Panc1 (cell line): ENCODE measurements around the gene NPDC1. TPM values are rescaled to one million over a fixed set of nuclear protein-coding genes. Genes with fewer than 3 reads are reported as not detected.
A peak's percentile ranks its signal among the peaks of the same experiment; 100 is the strongest.

ENCODE experiments used
- ATAC-seq: fragments of 200-7000 bp; cut with Tn5 transposase; 2 replicates; pipeline ENCODE4 v1.9.1; 2020; ENCODE audit warnings: mild to moderate bottlenecking, moderate library complexity
- Bru-seq: library from RNA; stranded (reverse); fragments of 400-500 nt; gene quantifications from one replicate; lab custom pipeline; 2021; lab: Mats Ljungman, UMichigan
- BruChase-seq, 2 experiments: library from RNA; stranded (reverse); fragments of 400-500 nt; gene quantifications; one replicate each; lab custom pipeline; 2021; lab: Mats Ljungman, UMichigan
- BruUV-seq: library from RNA; stranded (reverse); fragments of 400-500 nt; replicated peaks from 2 replicates; lab custom pipeline; 2021; lab: Mats Ljungman, UMichigan
- CTCF ChIA-PET: fragments of 300-600 bp; sonication (Branson Sonifier 250); formaldehyde crosslinking; loops from one replicate; lab custom pipeline; 2022; ENCODE audit warnings: antibody characterized with exemption; lab: Charles Lee
- POLR2A ChIA-PET: fragments of 300-600 bp; sonication (Branson Sonifier 250); formaldehyde crosslinking; loops from one replicate; lab custom pipeline; 2022; ENCODE audit warnings: antibody characterized with exemption; lab: Charles Lee
- DNase-seq: peaks from one replicate; pipeline ENCODE4 v3.0.0-alpha.2; 2010; ENCODE audit warnings: low read depth, low spot score
- H3K27ac ChIP-seq: 2 replicates; pipeline ENCODE4 v1.5.1; 2011; ENCODE audit warnings: mild to moderate bottlenecking, low read length, inconsistent platforms
- H3K27me3 ChIP-seq: fragments of 200-500 bp; sonication (Bioruptor generic); 2 replicates; pipeline ENCODE4 v1.6.0; 2014; ENCODE audit warnings: low read length, inconsistent platforms; ENCODE audit not compliant: control insufficient read depth, insufficient read depth
- H3K36me3 ChIP-seq: fragments of 200-500 bp; sonication (Bioruptor generic); 2 replicates; pipeline ENCODE4 v1.5.1; 2014; ENCODE audit warnings: inconsistent platforms, mild to moderate bottlenecking, low read length, moderate library complexity; ENCODE audit not compliant: control insufficient read depth, insufficient read depth
- H3K4me1 ChIP-seq: 2 replicates; pipeline ENCODE4 v1.5.1; 2011; ENCODE audit warnings: inconsistent platforms, mild to moderate bottlenecking, low read length, moderate library complexity; ENCODE audit not compliant: control insufficient read depth, insufficient read depth
- H3K4me3 ChIP-seq, 2 experiments: 2 replicates each; pipeline ENCODE4 v1.5.1; 2011 to 2012; ENCODE audit warnings: low read depth in 2 of 2, low read length in 2 of 2, mild to moderate bottlenecking in 2 of 2, inconsistent platforms in 1 of 2, moderate library complexity in 1 of 2
- H3K9me3 ChIP-seq: fragments of 200-500 bp; sonication (Bioruptor generic); 2 replicates; pipeline ENCODE4 v1.5.1; 2014; ENCODE audit warnings: low read depth, mild to moderate bottlenecking, inconsistent platforms, low read length, moderate library complexity; ENCODE audit not compliant: control insufficient read depth, insufficient read depth
- POLR2AphosphoS5 ChIP-seq: IDR thresholded peaks from 2 replicates; pipeline ENCODE4 v1.6.1; 2012; ENCODE audit warnings: mild to moderate bottlenecking, low read depth, low read length, moderate library complexity
- REST ChIP-seq, 2 experiments: IDR thresholded peaks; 2 replicates each; pipeline ENCODE4 v1.6.1; 2011 to 2012; ENCODE audit warnings: low read depth in 2 of 2, control low read depth in 1 of 2, low read length in 1 of 2, mild to moderate bottlenecking in 1 of 2, moderate library complexity in 1 of 2; ENCODE audit not compliant: insufficient read depth in 1 of 2
- SIN3A ChIP-seq: IDR thresholded peaks from 2 replicates; pipeline ENCODE4 v1.6.1; 2012; ENCODE audit warnings: low read depth, mild to moderate bottlenecking, low read length, moderate library complexity, borderline replicate concordance; ENCODE audit not compliant: insufficient read depth
- TCF7L2 ChIP-seq: IDR thresholded peaks from 2 replicates; pipeline ENCODE4 v1.6.1; 2011; ENCODE audit warnings: mild to moderate bottlenecking, low read depth, low read length, inconsistent platforms
- in situ Hi-C: cut with HindIII; loops from 2 replicates; pipeline ENCODE4 v1.10.0; 2016; ENCODE audit warnings: low sequenced_read_pairs, low pct_unique_long_range_greater_than_20kb
- intact Hi-C: fragments of 100-400 bp; cut with micrococcal nuclease; formaldehyde crosslinking; loops from one replicate; pipeline ENCODE4 v1.10.0; 2022; ENCODE audit not compliant: unreplicated experiment
- long read RNA-seq: library from polyadenylated mRNA; unstranded; transcript quantifications from one replicate; pipeline ENCODE4 v2.0.0, GENCODE V29; 2021; ENCODE audit not compliant: unreplicated experiment
- polyA plus RNA-seq: library from polyadenylated mRNA; unstranded; fragments of >200 nt; gene quantifications from one replicate; pipeline ENCODE4 v1.2.1, GENCODE V29; 2012; ENCODE audit warnings: missing spikeins; ENCODE audit not compliant: insufficient read length
- total RNA-seq: library from RNA; stranded (reverse); gene quantifications from one replicate; pipeline ENCODE4 v1.2.1, GENCODE V29; 2021; ENCODE audit not compliant: unreplicated experiment
- TF ChIP-seq, protein P1 (sequence below): fragments of 450-650 bp; IDR thresholded peaks from 2 replicates; pipeline ENCODE4 v1.5.1; 2017; ENCODE audit warnings: mild to moderate bottlenecking

NPDC1 gene, protein sequence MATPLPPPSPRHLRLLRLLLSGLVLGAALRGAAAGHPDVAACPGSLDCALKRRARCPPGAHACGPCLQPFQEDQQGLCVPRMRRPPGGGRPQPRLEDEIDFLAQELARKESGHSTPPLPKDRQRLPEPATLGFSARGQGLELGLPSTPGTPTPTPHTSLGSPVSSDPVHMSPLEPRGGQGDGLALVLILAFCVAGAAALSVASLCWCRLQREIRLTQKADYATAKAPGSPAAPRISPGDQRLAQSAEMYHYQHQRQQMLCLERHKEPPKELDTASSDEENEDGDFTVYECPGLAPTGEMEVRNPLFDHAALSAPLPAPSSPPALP
- 43.5 TPM for total RNA-seq
- 73.8 TPM for polyA plus RNA-seq
- percentile 50 among the genes with signal in this experiment for Bru-seq, nascent RNA
- percentile 60 among the genes with signal in this experiment for BruChase-seq, experiment 1, labeled RNA remaining after a 2-hour chase
- BruChase-seq, experiment 2, labeled RNA remaining after a 6-hour chase, result percentile 71 among the genes with signal in this experiment
- long read RNA-seq, transcript NPDC1-202 (9 exons, 1,494 nt), result major isoform, 34 of 68 reads
- long read RNA-seq, transcript NPDC1-201 (8 exons, 2,187 nt), result minor isoform, 7 of 68 reads
- long read RNA-seq, partial matches to known transcripts, result 12 of 68 reads
- long read RNA-seq, other reads (novel, unspliced or antisense), result 15 of 68 reads

GRCh38 chr9:137046088-137046787, at the start of gene NPDC1:
Gene NPDC1 (minus strand): TSS chr9:137046177. CDS start chr9:137045989, 188 bp downstream.
- Histone ChIP-seq H3K27me3 (no peaks in the 10 kb centered on the region), H3K4me3 (peak within 1 kb of the TSS; percentile 54 to 62), H3K36me3 (no peaks in the 10 kb centered on the region), H3K27ac (0 out of 2 replicates have a peak within 1 kb of the TSS, but pooled peaks have one; percentile 44), H3K4me1 (peaks cover 10% of the 10 kb centered on the region; the same call in 1 of the 2 replicates), H3K9me3 (no peaks in the 10 kb centered on the region)
- in situ Hi-C loops (no loop called here), intact Hi-C loops (loop anchor here (1.0 kb wide), 1 partner anchor 18 kb away; no protein-coding TSS in a partner anchor)
- DNase-seq (no peak), ATAC-seq (peak; percentile 74)
- ChIA-PET CTCF (interaction anchor here (0.6 to 1.4 kb wide), 3 partner anchors 18 to 24 kb away, joined by 4 to 11 read pairs (median 9); no protein-coding TSS in a partner anchor), POLR2A (interaction anchor here (0.6 kb wide), 1 partner anchor 63 kb away, joined by 3 read pairs; no protein-coding TSS in a partner anchor)
- no peak for TF ChIP-seq POLR2AphosphoS5
- no peak for TF ChIP-seq TCF7L2
- TF ChIP-seq SIN3A, result 0 out of 2 replicates have a peak, but pooled peaks have one; percentile 54
- peak; percentile 97 to 98 for TF ChIP-seq REST (IDR thresholded peaks at IDR 0.05; ENCODE audit: insufficient read depth in 1 of 2, low read depth in 2 of 2, low read length in 1 of 2)
- TF ChIP-seq, protein P1, sequence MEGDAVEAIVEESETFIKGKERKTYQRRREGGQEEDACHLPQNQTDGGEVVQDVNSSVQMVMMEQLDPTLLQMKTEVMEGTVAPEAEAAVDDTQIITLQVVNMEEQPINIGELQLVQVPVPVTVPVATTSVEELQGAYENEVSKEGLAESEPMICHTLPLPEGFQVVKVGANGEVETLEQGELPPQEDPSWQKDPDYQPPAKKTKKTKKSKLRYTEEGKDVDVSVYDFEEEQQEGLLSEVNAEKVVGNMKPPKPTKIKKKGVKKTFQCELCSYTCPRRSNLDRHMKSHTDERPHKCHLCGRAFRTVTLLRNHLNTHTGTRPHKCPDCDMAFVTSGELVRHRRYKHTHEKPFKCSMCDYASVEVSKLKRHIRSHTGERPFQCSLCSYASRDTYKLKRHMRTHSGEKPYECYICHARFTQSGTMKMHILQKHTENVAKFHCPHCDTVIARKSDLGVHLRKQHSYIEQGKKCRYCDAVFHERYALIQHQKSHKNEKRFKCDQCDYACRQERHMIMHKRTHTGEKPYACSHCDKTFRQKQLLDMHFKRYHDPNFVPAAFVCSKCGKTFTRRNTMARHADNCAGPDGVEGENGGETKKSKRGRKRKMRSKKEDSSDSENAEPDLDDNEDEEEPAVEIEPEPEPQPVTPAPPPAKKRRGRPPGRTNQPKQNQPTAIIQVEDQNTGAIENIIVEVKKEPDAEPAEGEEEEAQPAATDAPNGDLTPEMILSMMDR, result peak; percentile 90
- BruUV-seq, result no TSS peak

- ChIA-PET CTCF (no interaction called here), POLR2A (no interaction called here)
- intact Hi-C loops (no loop called here), in situ Hi-C loops (no loop called here)
- H3K27ac ChIP-seq, result no peak overlapping the region; the same call in 1 of the 2 replicates
- H3K27me3 ChIP-seq, result no peaks in the 10 kb centered on the region
- H3K36me3 ChIP-seq, result no peaks in the 10 kb centered on the region; the same call in 1 of the 2 replicates
- ATAC-seq (no peak), DNase-seq (no peak)
- no peak overlapping the region for H3K4me3 ChIP-seq
- H3K9me3 ChIP-seq, result no peaks in the 10 kb centered on the region
- H3K4me1 ChIP-seq, result peaks cover 22% of the 10 kb centered on the region
- no peak for TF ChIP-seq POLR2AphosphoS5
- no TSS peak for BruUV-seq
Measured at GRCh38 chr9:137089232-137089947, 43.4 kb upstream of the NPDC1 start.
